BJ (cell line): ENCODE data around the gene SLC22A13. TPM values are rescaled to one million over a fixed set of nuclear protein-coding genes. Genes with fewer than 3 reads are reported as not detected.

ENCODE experiments used
- CTCF ChIA-PET: fragments of 350-600 bp; formaldehyde crosslinking; extraction: SDS; loops from one replicate; lab custom pipeline; 2021; ENCODE audit warnings: antibody characterized with exemption, inconsistent platforms; lab: Yijun Ruan, JAX
- POLR2A ChIA-PET: fragments of 300-600 bp; sonication (Branson Sonifier 250); formaldehyde crosslinking; extraction: SDS; loops from one replicate; lab custom pipeline; 2021; ENCODE audit warnings: antibody characterized with exemption; lab: Charles Lee
- DNase-seq: peaks from one replicate; pipeline ENCODE4 v3.0.0-alpha.2; 2011; ENCODE audit warnings: low read depth
- H3K27me3 ChIP-seq: 2 replicates; pipeline ENCODE4 v1.6.0; 2011; ENCODE audit warnings: low read length; ENCODE audit not compliant: control insufficient read depth, insufficient read depth
- H3K36me3 ChIP-seq: 2 replicates; pipeline ENCODE4 v1.5.1; 2011; ENCODE audit warnings: low read length; ENCODE audit not compliant: control insufficient read depth, insufficient read depth
- H3K4me3 ChIP-seq: 2 replicates; pipeline ENCODE4 v1.5.1; 2011; ENCODE audit warnings: low read depth, mild to moderate bottlenecking, control low read depth, low read length
- CTCF ChIP-seq: IDR thresholded peaks from 2 replicates; pipeline ENCODE4 v1.5.1; 2011; ENCODE audit warnings: low read depth, mild to moderate bottlenecking, control low read depth, inconsistent platforms, low read length, moderate library complexity; ENCODE audit not compliant: insufficient read depth
- polyA plus RNA-seq: library from polyadenylated mRNA; depleted of rRNA; stranded (reverse); fragments of >200 nt; gene quantifications from 2 replicates; pipeline ENCODE4 v1.2.3, GENCODE V29; 2011

Gene SLC22A13
- polyA plus RNA-seq, 1 experiment, result 0.13 TPM

GRCh38 chr3:38251197-38251596 is 14.4 kb upstream of the SLC22A13 start:
- H3K36me3 ChIP-seq, result peaks cover 27% of the 10 kb centered on the region
- POLR2A ChIA-PET, result no interaction called here
- DNase-seq, result no peak
- no peak for TF ChIP-seq CTCF
- CTCF ChIA-PET, result no interaction called here
- no peaks in the 10 kb centered on the region for H3K27me3 ChIP-seq
- no peak overlapping the region for H3K4me3 ChIP-seq

GRCh38 chr3:38253704-38254103 is 11.9 kb upstream of the SLC22A13 start:
- ChIA-PET POLR2A (no interaction called here), CTCF (no interaction called here)
- H3K36me3 ChIP-seq, result peaks cover 30% of the 10 kb centered on the region
- no peak overlapping the region for H3K4me3 ChIP-seq
- DNase-seq, result no peak
- H3K27me3 ChIP-seq, result no peaks in the 10 kb centered on the region
- no peak for TF ChIP-seq CTCF

- no peaks in the 10 kb centered on the region for H3K27me3 ChIP-seq
- POLR2A ChIA-PET, result no interaction called here
- H3K4me3 ChIP-seq, result no peak overlapping the region
- peaks cover 29% of the 10 kb centered on the region for H3K36me3 ChIP-seq
- TF ChIP-seq CTCF, result no peak
- CTCF ChIA-PET, result interaction anchor here (1.0 to 1.6 kb wide), 2 partner anchors 43 to 101 kb away, joined by 3 read pairs; no protein-coding TSS in a partner anchor
- DNase-seq, result no peak
Observed at GRCh38 chr3:38254872-38255271, 10.7 kb upstream of the SLC22A13 start.

- Histone ChIP-seq H3K4me3 (no peak overlapping the region), H3K36me3 (peaks cover 27% of the 10 kb centered on the region), H3K27me3 (no peaks in the 10 kb centered on the region)
- ChIA-PET POLR2A (no interaction called here), CTCF (interaction anchor here (0.7 to 1.6 kb wide), 3 partner anchors 43 to 225 kb away, joined by 3 read pairs; no protein-coding TSS in a partner anchor)
- DNase-seq, result no peak
- TF ChIP-seq CTCF, result no peak
Observed at GRCh38 chr3:38255627-38256026, 10.0 kb upstream of the SLC22A13 start.

GRCh38 chr3:38257583-38257982 is 8.0 kb upstream of the SLC22A13 start:
- Histone ChIP-seq H3K4me3 (no peak overlapping the region), H3K27me3 (no peaks in the 10 kb centered on the region), H3K36me3 (peaks cover 17% of the 10 kb centered on the region)
- DNase-seq, result no peak
- TF ChIP-seq CTCF, result no peak
- CTCF ChIA-PET, result no interaction called here
- POLR2A ChIA-PET, result no interaction called here
